NCI-H2107 (cell line): ENCODE data around the gene CRYAB.
"Not testable (repeated sequence)": the region's sequence is repeated elsewhere in the genome, so short reads cannot be mapped to it uniquely, and the experiment has no call there.

Experiments
- DNase-seq: peaks from one replicate; lab custom pipeline; 2025; lab: John Stamatoyannopoulos, UW

The CRYAB gene

DNA sequence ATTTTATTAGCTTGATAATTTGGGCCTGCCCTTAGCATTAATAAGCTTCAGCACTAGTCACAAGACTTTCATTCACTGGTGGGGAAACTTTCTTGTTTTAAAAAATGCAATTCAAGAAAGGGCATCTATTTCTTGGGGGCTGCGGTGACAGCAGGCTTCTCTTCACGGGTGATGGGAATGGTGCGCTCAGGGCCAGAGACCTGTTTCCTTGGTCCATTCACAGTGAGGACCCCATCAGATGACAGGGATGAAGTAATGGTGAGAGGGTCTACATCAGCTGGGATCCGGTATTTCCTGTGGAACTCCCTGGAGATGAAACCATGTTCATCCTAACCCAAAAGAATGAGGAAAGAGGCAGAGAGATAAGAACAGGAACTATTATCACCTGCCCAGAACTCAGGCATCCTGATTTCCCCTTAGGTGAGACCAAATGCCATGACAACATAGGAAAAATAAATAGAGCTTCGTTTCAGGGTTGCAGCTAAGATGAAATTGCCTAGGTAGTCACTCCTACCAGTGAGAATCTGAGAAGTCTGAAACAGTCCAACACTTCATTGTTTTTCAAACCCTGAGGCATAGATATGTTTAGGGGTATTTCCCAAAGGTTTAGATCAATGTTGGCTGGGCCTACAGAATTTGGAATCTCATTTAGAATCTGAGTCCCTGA lies 2.8 kb downstream of the CRYAB start:
- DNase-seq = no peak

DNA sequence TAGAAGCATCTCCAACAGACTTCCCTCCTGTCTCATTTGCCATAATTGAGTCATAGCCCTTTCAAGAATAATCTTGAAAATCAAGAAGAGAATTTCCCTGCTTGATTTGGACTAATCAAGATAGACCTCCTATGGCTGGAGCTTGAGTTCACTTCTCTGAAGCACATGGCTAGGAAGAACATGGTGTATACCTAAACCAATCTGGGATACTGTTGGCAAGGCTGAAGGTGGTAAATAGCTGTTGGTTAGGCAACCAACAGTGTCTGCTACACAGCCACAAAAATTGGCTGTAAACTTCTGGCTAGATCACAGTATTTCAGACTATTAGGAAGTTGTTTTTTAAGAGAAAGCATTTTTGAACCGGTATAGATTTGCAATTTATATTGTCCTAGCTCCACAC lies 4.9 kb downstream of the CRYAB start:
- no peak for DNase-seq

DNA sequence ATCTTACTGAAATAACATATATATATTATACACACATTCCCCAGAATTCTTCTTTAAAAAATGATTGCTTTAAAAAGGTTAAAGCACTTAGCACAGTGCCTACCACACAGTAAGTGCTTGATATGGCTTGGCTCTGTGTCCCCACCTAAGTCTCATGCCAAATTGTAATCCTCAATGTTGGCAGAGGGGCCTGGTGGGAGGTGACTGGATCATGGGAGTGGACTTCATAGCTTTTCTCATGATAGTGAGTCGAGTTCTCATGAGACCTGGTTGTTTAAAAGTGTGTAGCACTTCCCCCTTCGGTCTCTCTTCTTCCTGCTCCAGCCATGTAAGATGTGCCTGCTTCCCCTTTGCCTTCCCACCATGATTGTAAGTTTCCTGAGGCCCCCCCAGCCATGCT lies 6.2 kb downstream of the CRYAB start:
- DNase-seq = no peak

DNA sequence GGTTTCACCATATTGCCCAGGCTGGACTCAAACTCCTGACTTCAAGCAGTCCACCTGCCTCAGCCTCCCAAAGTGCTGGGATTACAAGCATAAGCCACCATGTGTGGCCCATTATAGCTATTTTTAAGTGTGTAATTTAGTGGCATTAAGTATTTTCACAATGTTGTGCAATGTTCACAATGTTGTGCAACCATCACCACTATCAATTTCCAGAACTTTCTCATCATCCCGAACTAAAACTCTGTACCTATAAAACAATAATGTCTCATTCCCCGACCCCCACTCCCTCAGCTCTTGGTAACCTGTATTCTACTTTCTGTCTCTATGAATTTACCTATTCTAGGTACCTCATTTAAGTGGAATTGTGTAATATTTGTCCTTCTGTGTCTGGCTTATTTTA lies 24.7 kb downstream of the CRYAB start:
- DNase-seq = no peak

DNA sequence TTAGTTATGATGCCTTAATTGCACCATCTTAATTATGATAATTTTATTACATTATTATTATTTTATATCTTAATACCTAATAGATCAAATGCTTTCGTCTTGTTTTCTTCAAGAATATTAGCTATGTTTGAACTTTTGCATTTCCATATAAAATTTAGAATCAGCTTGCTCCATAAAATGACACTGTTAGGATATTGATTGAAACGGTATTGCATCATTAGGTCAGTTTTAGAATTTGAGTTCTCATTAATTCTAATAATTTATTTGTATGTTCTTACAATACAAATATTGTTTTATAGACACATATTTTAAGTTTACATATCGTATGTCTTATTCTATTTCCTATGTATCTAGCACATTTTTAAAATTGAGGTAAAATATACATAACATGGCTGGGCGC lies 25.5 kb downstream of the CRYAB start:
- DNase-seq = no peak

DNA sequence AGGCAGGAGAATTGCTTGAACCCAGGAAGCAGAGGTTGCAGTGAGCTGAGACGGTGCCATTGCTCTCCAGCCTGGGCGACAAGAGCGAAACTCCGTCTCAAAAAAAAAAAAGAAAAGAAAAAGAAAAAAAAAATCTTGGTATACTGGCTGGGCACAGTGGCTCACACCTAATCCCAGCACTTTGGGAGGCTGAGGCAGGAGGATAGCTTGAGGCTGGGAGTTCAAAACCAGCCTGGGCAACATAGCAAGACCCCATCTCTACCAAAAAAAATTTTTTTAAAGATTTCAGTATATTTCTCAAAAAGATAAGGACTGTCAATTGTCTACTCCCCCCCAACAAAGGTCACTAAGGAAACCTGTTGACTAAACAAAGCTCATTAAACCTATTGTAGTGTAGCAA lies 26.5 kb downstream of the CRYAB start:
- not testable (repeated sequence) for DNase-seq

DNA sequence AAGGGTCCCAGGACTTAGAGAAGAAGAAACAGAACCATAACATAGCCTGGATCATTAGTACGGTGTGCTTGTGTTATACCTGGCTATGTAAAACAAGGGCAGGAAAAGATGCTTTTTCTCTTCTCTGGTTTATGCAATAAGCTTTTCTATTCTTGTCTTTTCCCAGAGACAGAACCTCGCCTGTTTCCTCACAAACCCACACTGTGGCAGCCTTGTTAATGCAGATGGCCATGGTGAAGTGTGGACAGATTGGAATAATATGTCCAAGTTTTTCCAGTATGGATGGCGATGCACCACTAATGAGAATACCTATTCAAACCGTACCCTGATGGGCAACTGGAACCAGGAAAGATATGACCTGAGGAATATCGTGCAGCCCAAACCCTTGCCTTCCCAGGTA lies 29.4 kb downstream of the CRYAB start:
- DNase-seq = no peak

DNA sequence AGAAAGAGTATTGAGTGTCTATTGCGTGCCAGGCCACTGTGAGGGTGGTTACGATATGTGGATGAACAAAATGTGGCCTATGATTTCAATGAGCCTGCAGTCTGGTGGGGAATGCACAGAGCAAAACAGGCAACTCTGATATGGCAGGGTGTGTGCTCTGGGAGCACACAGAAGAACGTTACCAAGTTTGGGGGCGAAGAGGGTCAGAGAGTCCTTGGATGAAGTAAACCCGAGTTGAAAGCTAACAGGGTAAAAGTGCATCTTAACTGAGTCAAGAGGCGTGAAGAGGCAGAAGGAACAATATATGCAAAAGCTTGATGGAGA lies 32.0 kb downstream of the CRYAB start:
- DNase-seq = no peak

DNA sequence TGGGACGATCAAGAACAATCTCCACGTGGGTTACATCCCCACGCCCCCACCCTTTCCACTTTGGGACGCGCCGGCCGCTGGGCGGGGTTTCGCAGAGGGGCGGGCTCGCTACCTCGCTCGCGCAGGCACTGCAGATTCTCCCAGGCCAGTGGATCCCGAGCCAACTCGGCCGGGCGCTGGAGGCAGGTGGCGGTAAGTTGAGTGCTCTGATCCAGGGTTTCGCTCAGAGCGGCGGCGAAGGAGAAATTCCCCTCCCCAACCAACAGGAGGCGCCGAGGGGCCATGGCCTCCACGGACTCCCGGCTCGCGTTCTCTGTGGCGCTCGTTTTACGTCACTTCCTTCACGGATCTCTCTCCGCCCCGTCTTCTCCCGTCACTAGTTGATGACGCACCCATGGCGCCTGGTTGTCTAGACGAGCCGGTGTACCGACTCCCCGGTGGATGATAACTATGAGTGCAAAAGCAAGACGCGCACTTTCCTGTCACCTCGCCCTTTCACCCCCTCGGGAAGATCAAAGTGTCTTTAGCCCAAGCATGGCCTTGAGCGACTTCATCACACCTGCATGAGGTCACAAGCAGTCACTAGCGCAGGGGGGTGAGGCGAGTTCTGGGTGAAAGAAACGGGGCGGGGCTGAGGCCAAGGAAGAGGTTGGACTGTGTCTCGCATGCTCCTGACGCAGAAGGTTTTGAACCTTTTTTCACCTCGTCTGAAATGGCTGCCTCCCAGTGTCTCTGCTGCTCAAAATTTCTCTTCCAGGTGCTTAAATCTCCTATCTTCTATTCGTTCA lies 32.5 kb downstream of the CRYAB start, which contains the start of the genes CFAP68 and FDXACB1:
TSS of gene CFAP68 (plus strand) at position 693 of the 788 bp plus-strand sequence. CDS start at position 713, 20 bp downstream.
TSS of gene FDXACB1 (minus strand) at position 317 of the 788 bp plus-strand sequence. CDS start at position 284, 33 bp downstream.
- peak; percentile 97 for DNase-seq

DNA sequence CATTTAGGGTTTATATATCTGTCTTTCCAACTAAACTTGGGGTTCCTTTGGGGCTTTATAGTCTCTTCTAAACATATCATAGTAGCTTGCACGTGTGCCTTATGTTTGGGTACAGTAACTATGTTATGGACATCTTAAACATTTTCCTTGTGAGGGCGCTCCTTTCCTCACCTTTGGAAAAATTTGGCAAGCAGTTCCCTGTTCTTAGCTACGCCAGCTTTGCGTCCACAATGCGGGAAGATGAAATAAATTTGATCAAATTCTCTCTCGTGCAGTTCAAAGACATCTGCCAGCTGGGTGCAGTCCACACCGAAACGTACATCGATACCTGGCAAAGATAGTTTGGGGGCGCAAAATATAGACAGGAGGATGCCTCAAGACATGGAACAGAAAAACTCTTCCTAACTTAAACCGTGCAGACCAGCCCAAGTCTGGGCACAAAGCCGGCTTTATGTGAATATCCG lies 33.2 kb downstream of the CRYAB start:
- peak; percentile 49 for DNase-seq

DNA sequence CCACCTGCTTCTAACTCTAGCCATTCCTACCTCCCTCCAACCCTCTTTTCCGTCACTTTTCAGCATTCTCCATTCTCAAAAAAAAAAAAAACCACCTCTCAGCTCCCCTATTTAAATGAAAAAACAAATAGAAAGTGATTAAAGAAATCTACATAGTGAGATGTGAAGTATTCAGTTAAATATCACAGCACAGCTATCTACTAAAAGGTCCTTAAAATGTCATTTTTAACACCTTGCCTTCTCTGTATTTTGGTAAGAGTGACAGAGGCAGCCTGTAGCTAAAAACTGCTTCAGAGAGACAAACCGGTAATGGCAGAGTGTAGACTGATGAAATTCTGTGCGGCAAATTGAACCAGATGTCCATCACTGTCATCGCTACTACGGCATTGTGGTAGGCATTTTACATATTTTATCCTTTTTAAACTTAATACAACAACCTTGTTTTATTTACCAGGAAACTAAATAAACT lies 39.8 kb downstream of the CRYAB start:
- DNase-seq = no peak

DNA sequence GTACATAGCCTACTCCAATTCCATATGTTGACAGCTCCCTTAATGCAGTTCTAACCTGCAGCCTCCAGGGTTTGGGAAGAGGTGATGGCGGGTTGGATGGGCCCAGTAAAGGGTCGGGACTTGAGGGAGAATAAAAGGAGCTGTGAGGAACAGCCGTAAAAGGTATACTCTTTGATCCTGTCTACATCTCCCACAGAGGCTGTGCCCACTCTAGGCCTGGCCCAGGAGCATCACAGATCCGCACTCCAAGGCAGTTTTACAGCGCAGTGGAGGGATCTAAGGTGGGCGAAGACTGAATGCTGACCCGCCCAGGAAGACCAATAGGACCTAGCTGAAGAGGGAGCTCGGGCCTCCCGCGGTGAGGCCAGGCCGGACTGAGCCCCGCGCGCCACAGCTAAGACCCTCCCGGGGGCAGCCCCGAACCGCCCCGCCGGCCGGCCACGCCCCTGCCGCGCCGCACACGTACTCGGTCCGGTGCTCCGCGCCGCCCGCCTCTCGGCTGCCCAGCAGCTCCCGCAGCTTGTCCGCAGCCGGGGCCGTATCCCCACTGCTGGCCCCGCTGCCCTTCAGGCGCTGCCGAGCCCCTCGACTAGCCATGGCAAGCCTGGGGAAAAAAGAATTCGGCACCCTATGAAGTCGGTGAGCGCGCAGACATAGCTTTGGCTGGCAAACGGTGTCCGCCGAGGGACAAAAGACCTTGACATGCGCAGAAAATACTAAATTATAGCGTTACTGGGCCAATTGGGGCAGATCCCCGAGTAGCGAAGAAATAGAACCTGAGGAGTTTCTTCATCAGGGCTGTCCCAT lies 40.5 kb downstream of the CRYAB start, which contains the start of gene ALG9:
TSS of gene ALG9 (minus strand) at position 696 of the 807 bp plus-strand sequence. CDS start at position 597, 99 bp downstream.
- DNase-seq = peak; percentile 67

DNA sequence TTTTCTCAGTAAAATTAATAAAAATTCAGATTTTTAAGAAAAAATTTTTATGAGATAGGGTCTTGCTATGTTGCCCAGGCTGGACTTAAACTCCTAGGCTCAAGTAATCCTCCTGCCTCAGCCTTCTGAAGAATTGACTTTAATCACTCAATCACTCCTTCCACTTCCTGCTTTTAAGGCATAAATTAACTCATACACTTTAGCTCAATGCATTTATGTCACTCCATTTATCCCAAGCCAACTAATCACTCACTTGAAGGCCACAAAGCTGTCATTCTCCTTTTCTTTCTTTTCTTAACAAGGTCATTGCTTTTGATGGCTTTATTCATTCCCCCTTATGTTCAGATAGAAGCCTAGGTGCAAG lies 41.1 kb downstream of the CRYAB start:
- DNase-seq = no peak

DNA sequence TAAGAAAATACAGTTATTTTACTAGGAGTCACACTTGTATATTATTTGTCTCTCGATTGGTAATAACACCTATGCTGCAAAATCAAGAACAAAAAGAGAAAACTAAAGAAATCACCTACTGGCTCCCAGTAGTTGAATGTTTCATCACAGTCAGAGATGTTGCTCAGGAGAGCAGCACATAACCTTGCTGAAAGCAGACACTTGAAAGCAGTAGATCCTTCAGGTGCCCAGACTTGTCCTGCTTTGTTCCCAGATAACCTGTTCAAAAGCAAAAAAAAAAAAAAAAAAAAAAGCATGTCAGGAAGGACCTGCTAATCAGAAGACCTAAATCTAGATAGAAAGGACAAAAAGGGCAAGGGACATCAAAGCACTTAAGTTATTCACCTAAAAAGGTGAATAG lies 41.5 kb downstream of the CRYAB start:
- no peak for DNase-seq

DNA sequence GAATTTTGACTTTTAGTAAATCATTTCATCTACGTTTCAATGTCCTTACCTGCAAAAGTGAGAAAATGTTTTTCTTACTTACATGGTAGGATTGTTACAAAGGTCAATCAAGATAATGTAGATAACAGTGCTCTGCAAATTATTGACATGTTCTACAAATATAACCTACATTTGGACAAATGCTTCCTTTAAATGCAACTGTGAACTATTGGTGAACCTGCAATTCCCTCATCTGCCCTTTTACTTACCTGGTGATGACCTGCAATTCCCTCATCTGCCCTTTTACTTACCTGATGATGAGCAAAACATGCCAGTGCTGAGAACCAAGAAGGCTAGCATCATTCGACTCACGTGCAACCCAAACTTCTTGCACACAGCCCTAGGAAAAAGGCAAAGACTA lies 51.3 kb downstream of the CRYAB start:
- DNase-seq = no peak
